Spleen (tissue), 11 donors: ENCODE results near the gene TCL1B. TPM values are rescaled to one million over a fixed set of nuclear protein-coding genes. Genes with fewer than 3 reads are reported as not detected.

Source experiments
- DNase-seq: peaks from one replicate; pipeline ENCODE4 v3.0.0-alpha.2; 2020
- H3K27ac ChIP-seq, 8 donors: fragments of 200-600 bp; sonication (generic) in 7 of 8; 1 replicate in 4 of 8; 2 replicates in 4 of 8; pipeline versions ENCODE4 v1.5.0 to v1.8.0; 2016 to 2021; ENCODE audit warnings: inconsistent platforms in 4 of 8, mild to moderate bottlenecking in 4 of 8, moderate library complexity in 1 of 8
- H3K27me3 ChIP-seq, 7 donors: fragments of 200-600 bp; sonication (generic) in 6 of 7; replicated peaks in 1 of 7; 1 replicate in 4 of 7; 2 replicates in 3 of 7; pipeline versions ENCODE4 v1.5.0 to v1.8.0; 2016 to 2021; ENCODE audit warnings: inconsistent platforms in 3 of 7, mild to moderate bottlenecking in 1 of 7
- H3K36me3 ChIP-seq, 6 donors: fragments of 200-600 bp; sonication (generic) in 5 of 6; 1 replicate in 4 of 6; 2 replicates in 2 of 6; pipeline versions ENCODE4 v1.5.0 to v1.8.0; 2016 to 2021; ENCODE audit warnings: inconsistent platforms in 2 of 6
- H3K4me1 ChIP-seq, 6 donors: fragments of 200-600 bp; sonication (generic) in 5 of 6; 1 replicate in 3 of 6; 2 replicates in 3 of 6; pipeline versions ENCODE4 v1.5.0 to v1.8.0; 2016 to 2021; ENCODE audit warnings: inconsistent platforms in 3 of 6
- H3K4me3 ChIP-seq, 8 donors: fragments of 200-600 bp; sonication (generic) in 7 of 8; 1 replicate in 4 of 8; 2 replicates in 4 of 8; pipeline versions ENCODE4 v1.5.0 to v1.8.0; 2016 to 2021; ENCODE audit warnings: inconsistent platforms in 4 of 8, mild to moderate bottlenecking in 4 of 8, moderate library complexity in 2 of 8
- H3K9me3 ChIP-seq, 8 donors: fragments of 200-600 bp; sonication (generic) in 7 of 8; 1 replicate in 4 of 8; 2 replicates in 4 of 8; pipeline versions ENCODE4 v1.5.0 to v1.8.0; 2016 to 2021; ENCODE audit warnings: inconsistent platforms in 4 of 8
- POLR2A ChIP-seq, 3 donors: fragments of 450-650 bp; IDR thresholded peaks; one replicate each; pipeline ENCODE4 v1.5.1; 2017; ENCODE audit warnings: antibody characterized with exemption in 3 of 3, mild to moderate bottlenecking in 1 of 3
- POLR2AphosphoS5 ChIP-seq, 3 donors: sonication (generic); formaldehyde crosslinking; IDR thresholded peaks; one replicate each; pipeline ENCODE4 v1.5.1; 2017; ENCODE audit warnings: antibody characterized with exemption in 3 of 3
- WGBS, 5 donors: extraction: QIAGEN DNeasy Blood & Tissue Kit in 3 of 5; methylation state at CpG; one replicate each; pipeline versions ENCODE4 v1.1.5 to v1.1.7; 2013 to 2018; 5-methylcytosine and 5-hydroxymethylcytosine counted together
- intact Hi-C: fragments of 100-400 bp; cut with DNase I; formaldehyde crosslinking; loops from one replicate; pipeline ENCODE4 v1.15.0; 2023; ENCODE audit warnings: low total_unique reads
- polyA plus RNA-seq, 3 donors: library from polyadenylated mRNA; stranded (reverse); fragments of 200-250 nt; gene quantifications; one replicate each; pipeline ENCODE4 v1.2.1, GENCODE V29; 2013
- total RNA-seq, 7 donors: library from RNA; depleted of rRNA in 3 of 7; stranded (reverse); fragments of >200 nt in 3 of 7; fragmentation: NEBNext Ultra II Directional in 4 of 7; extraction: Animal tissue kit (Norgen Biotek cat#: 25700) in 4 of 7; gene quantifications; one replicate each; pipeline versions ENCODE4 v1.1.0 to v1.2.1, GENCODE V29; 2016 to 2021
- TF ChIP-seq, protein P1 (sequence below), 11 experiments: fragments of 200-600 bp in 7 of 11; fragments of 450-650 bp in 4 of 11; sonication (generic) in 4 of 11; IDR thresholded peaks in 8 of 11; conservative IDR thresholded peaks in 3 of 11; 1 replicate in 7 of 11; 2 replicates in 4 of 11; pipeline versions ENCODE4 v1.4.0 to v1.8.0; 2016 to 2021; ENCODE audit warnings: antibody characterized with exemption in 11 of 11, inconsistent platforms in 4 of 11, mild to moderate bottlenecking in 1 of 11
- donor health status: healthy with polysubstance abuse.
- donor health status: DM: no; HTN: no; CAD: no; lungs with moderate emphysema.
- donor health status: DM: no; HTN: no; CAD: no.
- donor health status: Bipolar disorder and iron deficiency.
- donor health status: healthy.
- donor health status: DM: no; HTN: no; CAD: no.
- donor health status: DM: yes; HTN: yes; CAD: no.

TCL1B gene
- total and polyA plus RNA-seq, 10 donors: 0.22 to 3.8 (median 0.97) TPM; not detected in 1

DNA sequence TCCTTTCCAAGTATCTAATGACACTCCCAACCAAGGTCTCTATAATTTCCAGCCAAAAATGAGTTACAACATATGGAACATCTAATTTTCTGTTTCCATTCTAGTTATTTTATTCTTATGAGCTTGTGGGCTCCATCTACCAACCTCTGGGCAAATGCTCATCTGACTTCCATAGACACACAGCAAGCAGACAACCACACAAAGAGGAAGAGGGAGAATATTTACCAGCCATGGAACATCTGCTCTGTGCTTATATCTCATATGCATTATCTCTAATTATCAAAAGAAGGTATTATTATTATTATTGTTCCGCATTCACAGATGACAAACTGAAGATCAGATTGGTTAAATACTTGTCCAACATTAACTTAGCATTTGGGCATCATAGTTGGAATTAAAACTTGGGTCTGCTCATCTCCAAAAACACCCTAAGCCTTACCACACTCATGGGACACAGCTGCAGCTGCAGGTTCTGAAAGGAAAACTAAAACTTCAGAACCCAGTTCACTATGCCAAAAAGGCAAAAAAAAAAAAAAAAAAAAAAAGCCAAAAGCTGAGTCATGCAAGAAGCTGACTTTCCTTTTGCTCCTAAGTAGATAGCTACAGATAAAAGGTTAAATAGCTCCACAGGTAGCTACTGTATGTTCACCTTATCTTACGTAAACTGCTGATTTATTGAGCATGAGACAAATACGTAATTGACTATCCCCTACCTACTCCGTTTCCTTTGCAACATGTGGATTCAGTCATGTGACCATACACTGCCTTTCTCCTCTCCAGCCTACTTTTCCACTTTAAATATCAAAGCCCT, 23.6 kb upstream of the TCL1B start:
- H3K36me3 ChIP-seq: no peaks in the 10 kb centered on the region
- peaks cover 3 to 48% (median 16%) of the 10 kb centered on the region in 6 donors for H3K4me1 ChIP-seq
- H3K4me3 ChIP-seq: peak overlapping the region in 1 of 8 donors; percentile 43
- intact Hi-C loops: no loop called here
- H3K27me3 ChIP-seq: peaks cover 0 to 40% (median 4%) of the 10 kb centered on the region in 7 donors
- no peak for TF ChIP-seq POLR2AphosphoS5 (IDR thresholded peaks at IDR 0.05)
- no peak for TF ChIP-seq POLR2A (IDR thresholded peaks at IDR 0.05)
- 33 to 79% (median 40%) methylated on average over 4 of the region's 4 CpGs for WGBS, 5 donors
- H3K27ac ChIP-seq: peak overlapping the region in 3 of 8 donors; percentile 64 to 83 (median 67)
- no peak for DNase-seq
- no peaks in the 10 kb centered on the region for H3K9me3 ChIP-seq

- Histone ChIP-seq H3K36me3 (no peaks in the 10 kb centered on the region), H3K27me3 (peaks cover 0 to 42% (median 4%) of the 10 kb centered on the region in 7 donors), H3K4me3 (peak overlapping the region in 1 of 8 donors; percentile 43), H3K27ac (peak overlapping the region in 3 of 8 donors; percentile 64 to 83 (median 67)), H3K4me1 (peaks cover 3 to 55% (median 16%) of the 10 kb centered on the region in 6 donors), H3K9me3 (no peaks in the 10 kb centered on the region)
- 53 to 72% (median 61%) methylated on average over 5 of the region's 5 CpGs for WGBS, 5 donors
- intact Hi-C loops: no loop called here
- TF ChIP-seq, protein P1, sequence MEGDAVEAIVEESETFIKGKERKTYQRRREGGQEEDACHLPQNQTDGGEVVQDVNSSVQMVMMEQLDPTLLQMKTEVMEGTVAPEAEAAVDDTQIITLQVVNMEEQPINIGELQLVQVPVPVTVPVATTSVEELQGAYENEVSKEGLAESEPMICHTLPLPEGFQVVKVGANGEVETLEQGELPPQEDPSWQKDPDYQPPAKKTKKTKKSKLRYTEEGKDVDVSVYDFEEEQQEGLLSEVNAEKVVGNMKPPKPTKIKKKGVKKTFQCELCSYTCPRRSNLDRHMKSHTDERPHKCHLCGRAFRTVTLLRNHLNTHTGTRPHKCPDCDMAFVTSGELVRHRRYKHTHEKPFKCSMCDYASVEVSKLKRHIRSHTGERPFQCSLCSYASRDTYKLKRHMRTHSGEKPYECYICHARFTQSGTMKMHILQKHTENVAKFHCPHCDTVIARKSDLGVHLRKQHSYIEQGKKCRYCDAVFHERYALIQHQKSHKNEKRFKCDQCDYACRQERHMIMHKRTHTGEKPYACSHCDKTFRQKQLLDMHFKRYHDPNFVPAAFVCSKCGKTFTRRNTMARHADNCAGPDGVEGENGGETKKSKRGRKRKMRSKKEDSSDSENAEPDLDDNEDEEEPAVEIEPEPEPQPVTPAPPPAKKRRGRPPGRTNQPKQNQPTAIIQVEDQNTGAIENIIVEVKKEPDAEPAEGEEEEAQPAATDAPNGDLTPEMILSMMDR (IDR thresholded peaks at IDR 0.05 in 8 of 11, conservative IDR thresholded peaks at IDR 0.05 in 3 of 11): no peak
- no peak for TF ChIP-seq POLR2AphosphoS5 (IDR thresholded peaks at IDR 0.05)
- no peak for TF ChIP-seq POLR2A (IDR thresholded peaks at IDR 0.05)
- DNase-seq: no peak
Measured at GRCh38 chr14:95663226-95663797, 22.9 kb upstream of the TCL1B start.

- H3K36me3 ChIP-seq: no peaks in the 10 kb centered on the region
- TF ChIP-seq POLR2AphosphoS5 (IDR thresholded peaks at IDR 0.05) (no peak), POLR2A (IDR thresholded peaks at IDR 0.05) (no peak)
- TF ChIP-seq, protein P1 (IDR thresholded peaks at IDR 0.05 in 8 of 11, conservative IDR thresholded peaks at IDR 0.05 in 3 of 11): no peak
- intact Hi-C loops: no loop called here
- peaks cover 0 to 40% (median 4%) of the 10 kb centered on the region in 7 donors for H3K27me3 ChIP-seq
- DNase-seq: no peak
- peaks cover 3 to 58% (median 16%) of the 10 kb centered on the region in 6 donors for H3K4me1 ChIP-seq
- no peaks in the 10 kb centered on the region for H3K9me3 ChIP-seq
- WGBS, 5 donors: 87 to 95% (median 91%) methylated on average over 3 of the region's 3 CpGs
- no peak overlapping the region for H3K4me3 ChIP-seq
- H3K27ac ChIP-seq: peak overlapping the region in 4 of 8 donors; percentile 31 to 83 (median 66)
Measured at GRCh38 chr14:95664066-95664465, 22.2 kb upstream of the TCL1B start.

DNA sequence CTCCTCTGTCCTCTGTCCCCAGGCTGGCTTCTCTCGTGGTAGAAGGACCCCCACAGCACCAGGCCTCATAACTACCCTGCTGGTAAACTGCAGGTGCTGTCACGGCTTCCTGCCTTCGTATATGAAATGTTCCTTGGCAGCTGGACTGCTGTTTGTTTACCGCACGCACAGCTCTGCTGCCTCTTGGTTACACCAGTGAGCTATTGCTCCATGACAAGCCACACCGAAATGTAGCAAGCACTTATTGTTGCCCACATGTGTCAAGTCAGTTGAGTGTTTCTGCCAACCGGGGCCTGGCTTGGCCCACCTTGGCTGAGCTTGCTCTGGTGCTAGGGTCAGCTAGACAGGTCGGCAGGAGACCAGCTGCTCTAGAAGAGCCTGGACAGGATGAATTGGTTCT, 21.7 kb upstream of the TCL1B start:
- no peak for DNase-seq
- Histone ChIP-seq H3K27ac (peak overlapping the region in 3 of 8 donors; percentile 64 to 83 (median 67)), H3K27me3 (peaks cover 0 to 37% (median 4%) of the 10 kb centered on the region in 7 donors), H3K4me1 (peaks cover 3 to 58% (median 16%) of the 10 kb centered on the region in 6 donors), H3K36me3 (no peaks in the 10 kb centered on the region), H3K4me3 (peak overlapping the region in 2 of 8 donors; percentile 9 to 44), H3K9me3 (no peaks in the 10 kb centered on the region)
- intact Hi-C loops: no loop called here
- TF ChIP-seq POLR2AphosphoS5 (IDR thresholded peaks at IDR 0.05): peak in 2 of 3 donors; percentile 48 to 79
- TF ChIP-seq, protein P1 (IDR thresholded peaks at IDR 0.05 in 8 of 11, conservative IDR thresholded peaks at IDR 0.05 in 3 of 11): no peak
- WGBS, 5 donors: 55 to 78% (median 62%) methylated on average over 6 to 8 of the region's 8 CpGs
